Left lung (tissue), 10 donors: ENCODE measurements around the gene MPC2. TPM values are rescaled to one million over a fixed set of nuclear protein-coding genes. Genes with fewer than 3 reads are reported as not detected.
"Not testable (repeated sequence)": the region's sequence is repeated elsewhere in the genome, so short reads cannot be mapped to it uniquely, and the experiment has no call there.

Experiments used
- ATAC-seq: fragments of 200-7000 bp; cut with Tn5 transposase; one replicate; pipeline ENCODE4 v1.9.1; 2020; ENCODE audit warnings: moderate library complexity
- DNase-seq, 4 donors: peaks; one replicate each; pipeline ENCODE4 v3.0.0-alpha.2; 2013 to 2020
- H3K27ac ChIP-seq, 2 donors: fragments of 200-600 bp; sonication (generic) in 1 of 2; one replicate each; pipeline versions ENCODE4 v1.5.0 to v1.8.0; 2020 to 2021
- H3K27me3 ChIP-seq, 2 donors: fragments of 200-600 bp; sonication (generic) in 1 of 2; one replicate each; pipeline versions ENCODE4 v1.5.0 to v1.8.0; 2020 to 2021
- H3K36me3 ChIP-seq, 2 donors: fragments of 200-600 bp; sonication (generic) in 1 of 2; one replicate each; pipeline versions ENCODE4 v1.5.0 to v1.8.0; 2020 to 2021
- H3K4me1 ChIP-seq, 2 donors: fragments of 200-600 bp; one replicate each; pipeline ENCODE4 v1.8.0; 2021
- H3K4me3 ChIP-seq, 2 donors: fragments of 200-600 bp; sonication (generic) in 1 of 2; one replicate each; pipeline versions ENCODE4 v1.5.0 to v1.8.0; 2020 to 2021; ENCODE audit warnings: mild to moderate bottlenecking in 1 of 2
- H3K9me3 ChIP-seq, 2 donors: fragments of 200-600 bp; sonication (generic) in 1 of 2; one replicate each; pipeline versions ENCODE4 v1.5.0 to v1.8.0; 2020 to 2021
- CTCF ChIP-seq, 2 donors: fragments of 200-600 bp; sonication (generic) in 1 of 2; IDR thresholded peaks; one replicate each; pipeline versions ENCODE4 v1.5.0 to v1.8.0; 2021; ENCODE audit warnings: antibody characterized with exemption in 2 of 2
- intact Hi-C, 2 donors: fragments of 100-400 bp; cut with DNase I; formaldehyde crosslinking; loops; one replicate each; pipeline versions ENCODE4 v1.11.2 to v1.14.2; 2022
- polyA plus RNA-seq, 6 donors: library from polyadenylated mRNA; unstranded; fragments of 120-200 nt; gene quantifications; one replicate each; pipeline ENCODE4 v1.2.1, GENCODE V29; 2013; ENCODE audit not compliant: insufficient read length in 6 of 6
- total RNA-seq, 2 donors: library from RNA; stranded (reverse); fragmentation: NEBNext Ultra II Directional; extraction: Animal tissue kit (Norgen Biotek cat#: 25700); gene quantifications; one replicate each; pipeline ENCODE4 v1.2.1, GENCODE V29; 2021
- donor health status: DM: no; HTN: yes; CAD: no.
- donor health status: DM: no; HTN: no; CAD: no.

MPC2 gene
- total and polyA plus RNA-seq, 8 donors: 44.0 to 59.2 (median 47.5) TPM

- Histone ChIP-seq H3K4me1 (peaks cover 9 to 11% of the 10 kb centered on the region in 2 donors), H3K27me3 (no peaks in the 10 kb centered on the region), H3K36me3 (no peaks in the 10 kb centered on the region), H3K4me3 (no peak overlapping the region), H3K9me3 (no peaks in the 10 kb centered on the region), H3K27ac (no peak overlapping the region)
- intact Hi-C loops: no loop called here
- no peak for ATAC-seq
- no peak for DNase-seq
- no peak for TF ChIP-seq CTCF (IDR thresholded peaks at IDR 0.05)
These were observed 36.0 kb downstream of the MPC2 start for GRCh38 chr1:167900907-167901306.

- intact Hi-C loops: no loop called here
- DNase-seq: no peak
- Histone ChIP-seq H3K4me1 (no peaks in the 10 kb centered on the region), H3K27ac (no peak overlapping the region), H3K9me3 (no peaks in the 10 kb centered on the region), H3K4me3 (no peak overlapping the region), H3K36me3 (no peaks in the 10 kb centered on the region), H3K27me3 (no peaks in the 10 kb centered on the region)
- no peak for TF ChIP-seq CTCF (IDR thresholded peaks at IDR 0.05)
- no peak for ATAC-seq
These were observed 37.6 kb downstream of the MPC2 start for GRCh38 chr1:167899253-167899681.

GRCh38 chr1:167898578-167899222 is 38.2 kb downstream of the MPC2 start:
- Histone ChIP-seq H3K4me1 (no peaks in the 10 kb centered on the region), H3K36me3 (no peaks in the 10 kb centered on the region), H3K9me3 (no peaks in the 10 kb centered on the region), H3K4me3 (no peak overlapping the region), H3K27ac (no peak overlapping the region), H3K27me3 (no peaks in the 10 kb centered on the region)
- intact Hi-C loops: no loop called here
- no peak for TF ChIP-seq CTCF (IDR thresholded peaks at IDR 0.05)
- DNase-seq (no peak), ATAC-seq (no peak)

GRCh38 chr1:167893798-167894197 is 43.1 kb downstream of the MPC2 start:
- H3K36me3 ChIP-seq: no peaks in the 10 kb centered on the region
- TF ChIP-seq CTCF (IDR thresholded peaks at IDR 0.05): no peak
- no peaks in the 10 kb centered on the region for H3K27me3 ChIP-seq
- no peak for DNase-seq
- ATAC-seq: peak; percentile 19
- H3K4me3 ChIP-seq: no peak overlapping the region
- H3K27ac ChIP-seq: no peak overlapping the region
- H3K9me3 ChIP-seq: no peaks in the 10 kb centered on the region
- intact Hi-C loops: no loop called here
- no peaks in the 10 kb centered on the region for H3K4me1 ChIP-seq

- Histone ChIP-seq H3K9me3 (peaks cover 0 to 2% of the 10 kb centered on the region in 2 donors), H3K4me1 (no peaks in the 10 kb centered on the region), H3K27ac (no peak overlapping the region), H3K36me3 (no peaks in the 10 kb centered on the region), H3K27me3 (no peaks in the 10 kb centered on the region), H3K4me3 (no peak overlapping the region)
- DNase-seq: no peak
- ATAC-seq: no peak
- intact Hi-C loops: no loop called here
- no peak for TF ChIP-seq CTCF (IDR thresholded peaks at IDR 0.05)
These were observed 46.5 kb downstream of the MPC2 start for GRCh38 chr1:167890400-167890799.

- H3K36me3 ChIP-seq, H3K27me3 ChIP-seq, intact Hi-C loops, ATAC-seq, H3K4me3 ChIP-seq, H3K4me1 ChIP-seq, DNase-seq, H3K27ac ChIP-seq, H3K9me3 ChIP-seq: not testable (repeated sequence)
These were observed 49.7 kb downstream of the MPC2 start for GRCh38 chr1:167887187-167887586.
